Heart left ventricle (tissue), 16 donors: ENCODE measurements around the gene GARS1. TPM values are rescaled to one million over a fixed set of nuclear protein-coding genes. Genes with fewer than 3 reads are reported as not detected.

Source experiments
- ATAC-seq, 4 donors: fragments of 200-7000 bp; cut with Tn5 transposase; one replicate each; pipeline ENCODE4 v1.9.1; 2020 to 2022; ENCODE audit warnings: moderate library complexity in 4 of 4, mild to moderate bottlenecking in 3 of 4, moderate number of reproducible peaks in 1 of 4
- DNase-seq, 5 donors: peaks; one replicate each; pipeline ENCODE4 v3.0.0-alpha.2; 2020
- H3K27ac ChIP-seq, 12 donors: fragments of 200-600 bp; sonication (generic) in 4 of 12; one replicate each; pipeline versions ENCODE4 v1.5.0 to v1.8.0; 2016 to 2022; ENCODE audit warnings: mild to moderate bottlenecking in 2 of 12
- H3K27me3 ChIP-seq, 9 donors: fragments of 200-600 bp; sonication (generic) in 2 of 9; one replicate each; pipeline versions ENCODE4 v1.5.1 to v1.8.0; 2016 to 2022; ENCODE audit warnings: mild to moderate bottlenecking in 3 of 9
- H3K36me3 ChIP-seq, 9 donors: fragments of 200-600 bp; sonication (generic) in 2 of 9; one replicate each; pipeline versions ENCODE4 v1.5.0 to v1.8.0; 2018 to 2022; ENCODE audit warnings: mild to moderate bottlenecking in 2 of 9
- H3K4me1 ChIP-seq, 12 donors: fragments of 200-600 bp; sonication (generic) in 4 of 12; one replicate each; pipeline versions ENCODE4 v1.5.0 to v1.8.0; 2016 to 2022; ENCODE audit warnings: mild to moderate bottlenecking in 3 of 12
- H3K4me3 ChIP-seq, 12 donors: fragments of 200-600 bp; sonication (generic) in 4 of 12; one replicate each; pipeline versions ENCODE4 v1.5.0 to v1.8.0; 2017 to 2022; ENCODE audit warnings: mild to moderate bottlenecking in 9 of 12, moderate library complexity in 4 of 12
- H3K9me3 ChIP-seq, 12 donors: fragments of 200-600 bp; sonication (generic) in 4 of 12; one replicate each; pipeline versions ENCODE4 v1.5.0 to v1.8.0; 2016 to 2022; ENCODE audit warnings: mild to moderate bottlenecking in 1 of 12
- CTCF ChIP-seq, 12 donors: fragments of 200-600 bp; sonication (generic) in 4 of 12; IDR thresholded peaks; one replicate each; pipeline versions ENCODE4 v1.5.0 to v1.8.0; 2018 to 2022; ENCODE audit warnings: antibody characterized with exemption in 12 of 12, mild to moderate bottlenecking in 5 of 12
- POLR2A ChIP-seq, 2 donors: fragments of 450-650 bp; IDR thresholded peaks; one replicate each; pipeline ENCODE4 v1.6.1; 2017; ENCODE audit warnings: antibody characterized with exemption in 2 of 2, mild to moderate bottlenecking in 2 of 2, moderate library complexity in 2 of 2
- WGBS, 4 donors: extraction: QIAGEN DNeasy Blood & Tissue Kit in 2 of 4; methylation state at CpG; one replicate each; pipeline versions ENCODE4 v1.1.5 to v1.1.7; 2013 to 2018; 5-methylcytosine and 5-hydroxymethylcytosine counted together
- intact Hi-C, 10 donors: fragments of 100-400 bp; cut with DNase I; formaldehyde crosslinking; loops; one replicate each; pipeline versions ENCODE4 v1.11.1 to v1.14.2; 2022
- polyA plus RNA-seq, 2 donors: library from polyadenylated mRNA; stranded (reverse); fragments of 200-250 nt; gene quantifications; one replicate each; pipeline ENCODE4 v1.2.3, GENCODE V29; 2013
- total RNA-seq, 9 donors: library from RNA; depleted of rRNA in 2 of 9; stranded (reverse); fragments of >200 nt in 2 of 9; fragmentation: NEBNext Ultra II Directional in 3 of 9; extraction: Animal tissue kit (Norgen Biotek cat#: 25700) in 3 of 9; gene quantifications; one replicate each; pipeline versions ENCODE4 v1.1.0 to v1.2.4, GENCODE V29; 2016 to 2023
- donor health status: ischemic (EF 13 %, LVEDD 7.1; RV severe dilation, severe dysfunction).
- donor health status: healthy with polysubstance abuse.
- donor health status: DM: no; HTN: yes; CAD: no.
- donor health status: DM: no; HTN: no; CAD: no.
- donor health status: ischemic (EF 25% LVEDD 6.9; RV normal size, moderate dysfunction).
- donor health status: ischemic (EF 25% LVEDD 5.7; RV mildly dilated, moderate dysfunction).
- donor health status: healthy.
- donor health status: DM: yes; HTN: yes; CAD: no.
- donor health status: ischemic (EF 35%, LVEDD 5.7; RV mildly dilated, moderate dysfunction).
- donor health status: nonischemic (EF 11% LVEDD 7.7; RV severe dilation, severe dysfunction).
- donor health status: DM: yes; HTN: yes; CAD: no.
- donor health status: PGD.
- donor health status: ischemic (EF 29% LVEDD 5.4; RV normal size, mild dysfunction).
- donor health status: nonischemic (EF 23%, LVEDD 6.1; RV moderate dilation, normal function).

The GARS1 gene
- total and polyA plus RNA-seq, 11 donors = 32.7 to 96.2 (median 48.5) TPM

GRCh38 chr7:30598121-30598876 lies 3.6 kb downstream of the GARS1 start:
- peaks cover 0 to 51% (median 44%) of the 10 kb centered on the region in 9 donors for H3K36me3 ChIP-seq
- no peak overlapping the region for H3K4me3 ChIP-seq
- H3K27me3 ChIP-seq = no peaks in the 10 kb centered on the region
- DNase-seq = no peak
- no peak for TF ChIP-seq POLR2A (IDR thresholded peaks at IDR 0.05)
- ATAC-seq = no peak
- no peaks in the 10 kb centered on the region for H3K9me3 ChIP-seq
- WGBS, 4 donors = 93 to 94% (median 93%) methylated on average over 13 of the region's 13 CpGs
- H3K4me1 ChIP-seq = peaks cover 0 to 28% (median 22%) of the 10 kb centered on the region in 12 donors
- intact Hi-C loops = no loop called here
- H3K27ac ChIP-seq = no peak overlapping the region

- Histone ChIP-seq H3K9me3 (no peaks in the 10 kb centered on the region), H3K27ac (no peak overlapping the region), H3K36me3 (peaks cover 0 to 100% (median 97%) of the 10 kb centered on the region in 9 donors), H3K4me3 (no peak overlapping the region), H3K4me1 (no peaks in the 10 kb centered on the region), H3K27me3 (no peaks in the 10 kb centered on the region)
- DNase-seq = no peak
- 84 to 93% (median 88%) methylated on average over 3 of the region's 3 CpGs for WGBS, 4 donors
- no peak for ATAC-seq
- intact Hi-C loops = no loop called here
- TF ChIP-seq CTCF (IDR thresholded peaks at IDR 0.05) (no peak), POLR2A (IDR thresholded peaks at IDR 0.05) (no peak)
Observed at GRCh38 chr7:30604901-30605300, 10.2 kb downstream of the GARS1 start.

GRCh38 chr7:30605832-30606231 lies 11.2 kb downstream of the GARS1 start:
- Histone ChIP-seq H3K36me3 (peaks cover 0 to 100% (median 97%) of the 10 kb centered on the region in 9 donors), H3K27ac (no peak overlapping the region), H3K27me3 (no peaks in the 10 kb centered on the region), H3K4me3 (no peak overlapping the region), H3K9me3 (no peaks in the 10 kb centered on the region), H3K4me1 (no peaks in the 10 kb centered on the region)
- no peak for ATAC-seq
- DNase-seq = no peak
- intact Hi-C loops = no loop called here
- TF ChIP-seq POLR2A (IDR thresholded peaks at IDR 0.05) (no peak), CTCF (IDR thresholded peaks at IDR 0.05) (no peak)
- WGBS, 4 donors = 96 to 99% (median 99%) methylated on average over 3 of the region's 3 CpGs

- Histone ChIP-seq H3K27ac (no peak overlapping the region), H3K9me3 (no peaks in the 10 kb centered on the region), H3K4me3 (no peak overlapping the region), H3K36me3 (peaks cover 0 to 100% (median 89%) of the 10 kb centered on the region in 9 donors), H3K4me1 (no peaks in the 10 kb centered on the region), H3K27me3 (no peaks in the 10 kb centered on the region)
- intact Hi-C loops = loop anchor here in 1 of 10 donors (10.0 kb wide), 1 partner anchor 122 kb away; no protein-coding TSS in a partner anchor
- ATAC-seq (no peak), DNase-seq (no peak)
- TF ChIP-seq CTCF (IDR thresholded peaks at IDR 0.05) (no peak), POLR2A (IDR thresholded peaks at IDR 0.05) (no peak)
- whole genome bisulfite sequencing, 4 donors = 81 to 89% (median 85%) methylated on average over 6 of the region's 6 CpGs
Observed at GRCh38 chr7:30612658-30613265, 18.1 kb downstream of the GARS1 start.
